Hepatocyte (in vitro differentiated cells): ENCODE results near the gene GP1BB. TPM values are rescaled to one million over a fixed set of nuclear protein-coding genes. Genes with fewer than 3 reads are reported as not detected.

Source experiments
- DNase-seq: peaks from one replicate; pipeline ENCODE4 v3.0.0-alpha.2; 2016; ENCODE audit warnings: low spot score
- H2AFZ ChIP-seq: fragments of 200-600 bp; sonication (generic); 2 replicates; pipeline ENCODE4 v1.6.0; 2016; ENCODE audit warnings: antibody characterized with exemption, mild to moderate bottlenecking
- H3K27ac ChIP-seq: fragments of 200-600 bp; sonication (generic); 2 replicates; pipeline ENCODE4 v1.5.1; 2016; ENCODE audit warnings: mild to moderate bottlenecking
- H3K27me3 ChIP-seq: fragments of 200-600 bp; sonication (generic); 2 replicates; pipeline ENCODE4 v1.6.1; 2016
- H3K36me3 ChIP-seq: fragments of 200-600 bp; sonication (generic); replicated peaks from 2 replicates; pipeline ENCODE4 v1.5.1; 2016; ENCODE audit warnings: low read depth; ENCODE audit not compliant: insufficient read depth
- H3K4me1 ChIP-seq: fragments of 200-600 bp; sonication (generic); 2 replicates; pipeline ENCODE4 v1.5.1; 2016; ENCODE audit warnings: mild to moderate bottlenecking, moderate library complexity; ENCODE audit not compliant: insufficient read depth
- H3K4me2 ChIP-seq: fragments of 200-600 bp; sonication (generic); 2 replicates; pipeline ENCODE4 v1.6.0; 2016
- H3K4me3 ChIP-seq: fragments of 200-600 bp; sonication (generic); 2 replicates; pipeline ENCODE4 v1.5.1; 2016; ENCODE audit warnings: mild to moderate bottlenecking
- H3K79me2 ChIP-seq: fragments of 200-600 bp; sonication (generic); 2 replicates; pipeline ENCODE4 v1.6.0; 2017; ENCODE audit warnings: mild to moderate bottlenecking
- H3K9me2 ChIP-seq: fragments of 200-600 bp; sonication (generic); replicated peaks from 2 replicates; pipeline ENCODE4 v1.6.0; 2017; ENCODE audit warnings: mild to moderate bottlenecking; ENCODE audit not compliant: insufficient read depth
- H3K9me3 ChIP-seq: fragments of 200-600 bp; sonication (generic); 2 replicates; pipeline ENCODE4 v1.5.1; 2016; ENCODE audit warnings: low read depth, mild to moderate bottlenecking
- H4K20me1 ChIP-seq: fragments of 200-600 bp; sonication (generic); 2 replicates; pipeline ENCODE4 v1.6.0; 2016; ENCODE audit warnings: mild to moderate bottlenecking; ENCODE audit not compliant: insufficient read depth, poor library complexity, severe bottlenecking
- CTCF ChIP-seq: fragments of 200-600 bp; sonication (generic); IDR thresholded peaks from 2 replicates; pipeline ENCODE4 v1.5.1; 2016; ENCODE audit warnings: antibody characterized with exemption, mild to moderate bottlenecking; ENCODE audit not compliant: poor library complexity
- EZH2 ChIP-seq: fragments of 200-600 bp; sonication (generic); IDR thresholded peaks from 2 replicates; pipeline ENCODE4 v1.6.1; 2016; ENCODE audit warnings: antibody characterized with exemption, mild to moderate bottlenecking, borderline replicate concordance
- EZH2phosphoT487 ChIP-seq: fragments of 200-600 bp; sonication (generic); IDR thresholded peaks from one replicate; pipeline ENCODE4 v1.6.1; 2018; ENCODE audit warnings: antibody characterized with exemption, mild to moderate bottlenecking, low read depth, moderate library complexity; ENCODE audit not compliant: unreplicated experiment, severe bottlenecking
- WGBS: methylation state at CpG from one replicate; pipeline ENCODE4 v1.1.6; 2016; ENCODE audit warnings: low lambda C conversion rate; ENCODE audit errors: missing lambda C conversion rate; 5-methylcytosine and 5-hydroxymethylcytosine counted together
- polyA plus RNA-seq: library from polyadenylated mRNA; unstranded; fragments of >200 nt; fragmentation: Nextera tagmentation; extraction: Ambion mirVana; gene quantifications from 2 replicates; pipeline ENCODE4 v1.2.1, GENCODE V29; 2016
- total RNA-seq: library from RNA; depleted of rRNA; stranded (reverse); fragments of >200 nt; gene quantifications from 2 replicates; pipeline ENCODE4 v1.2.3, GENCODE V29; 2014

Gene GP1BB
- total and polyA plus RNA-seq, 2 experiments from 2014 or later: 2.5 to 2.8 TPM

- H3K27me3 ChIP-seq: peaks cover 67% of the 10 kb centered on the region
- WGBS: 87% methylated on average over 9 of the region's 9 CpGs
- no peak for DNase-seq
- H3K79me2 ChIP-seq: no peaks in the 10 kb centered on the region
- H3K4me2 ChIP-seq: no peak overlapping the region
- H3K9me2 ChIP-seq: no peaks in the 10 kb centered on the region
- no peaks in the 10 kb centered on the region for H3K9me3 ChIP-seq
- H2AFZ ChIP-seq: no peak overlapping the region
- peaks cover 13% of the 10 kb centered on the region for H3K4me1 ChIP-seq
- no peak overlapping the region for H3K27ac ChIP-seq
- no peak overlapping the region for H3K4me3 ChIP-seq
- no peaks in the 10 kb centered on the region for H4K20me1 ChIP-seq
- no peak for TF ChIP-seq EZH2
- no peak for TF ChIP-seq CTCF
- no peaks in the 10 kb centered on the region for H3K36me3 ChIP-seq
Measured at GRCh38 chr22:19717181-19717580, 6.2 kb upstream of the GP1BB start.

DNA sequence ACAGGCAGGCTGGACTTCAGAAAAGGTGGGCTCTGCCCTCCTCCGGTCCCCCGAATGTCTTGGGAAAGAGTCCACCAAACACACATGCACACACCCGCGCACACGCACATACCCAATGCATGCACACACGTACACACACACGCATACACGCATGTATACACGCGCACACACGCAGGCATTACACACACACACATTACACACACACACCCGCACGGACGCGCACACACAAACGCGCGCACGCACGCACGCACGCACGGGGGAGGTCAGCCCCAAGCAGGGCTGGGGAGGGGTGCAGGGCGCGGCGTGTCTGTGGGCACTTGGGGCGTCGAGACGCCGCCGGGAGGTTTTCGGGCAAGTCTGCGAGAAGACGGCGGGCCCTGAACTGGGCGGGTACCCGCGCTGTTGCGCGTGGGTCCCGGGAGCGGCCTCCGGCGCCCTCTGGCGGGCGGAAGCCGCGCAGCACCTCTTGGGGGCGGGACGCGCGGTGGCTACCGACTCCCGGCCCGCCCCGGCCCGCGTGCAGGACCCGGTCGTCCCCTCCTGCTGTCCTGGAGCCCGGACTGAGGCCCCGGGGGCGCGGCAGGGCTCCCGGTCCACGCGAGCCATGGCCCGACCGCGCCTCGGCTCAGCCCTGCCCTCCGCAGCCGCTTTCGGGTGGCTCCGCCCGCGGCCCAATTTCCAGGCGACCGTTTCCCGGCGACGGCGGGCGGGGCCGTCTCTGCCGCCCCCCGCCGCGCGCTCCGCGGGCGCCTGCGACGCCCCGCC, 5.5 kb upstream of the GP1BB start:
- no peaks in the 10 kb centered on the region for H3K9me2 ChIP-seq
- no peak overlapping the region for H3K27ac ChIP-seq
- no peaks in the 10 kb centered on the region for H3K36me3 ChIP-seq
- no peak for TF ChIP-seq EZH2phosphoT487
- peak; percentile 80 for TF ChIP-seq CTCF
- no peaks in the 10 kb centered on the region for H4K20me1 ChIP-seq
- H3K4me2 ChIP-seq: peak overlapping the region; percentile 95
- H2AFZ ChIP-seq: peak overlapping the region; percentile 56
- H3K79me2 ChIP-seq: no peaks in the 10 kb centered on the region
- WGBS: 20% methylated on average over 48 of the region's 96 CpGs
- H3K4me3 ChIP-seq: peak overlapping the region; percentile 55
- peaks cover 14% of the 10 kb centered on the region for H3K4me1 ChIP-seq
- DNase-seq: peak; percentile 81
- no peaks in the 10 kb centered on the region for H3K9me3 ChIP-seq
- peaks cover 72% of the 10 kb centered on the region for H3K27me3 ChIP-seq

- Histone ChIP-seq H3K27me3 (peaks cover 72% of the 10 kb centered on the region), H3K27ac (no peak overlapping the region), H3K9me2 (no peaks in the 10 kb centered on the region), H3K4me3 (peak overlapping the region; percentile 55), H3K79me2 (no peaks in the 10 kb centered on the region), H3K9me3 (no peaks in the 10 kb centered on the region), H3K4me2 (peak overlapping the region; percentile 95), H3K4me1 (peaks cover 21% of the 10 kb centered on the region), H3K36me3 (no peaks in the 10 kb centered on the region), H4K20me1 (peaks cover 5% of the 10 kb centered on the region), H2AFZ (peak overlapping the region; percentile 56)
- TF ChIP-seq CTCF (no peak), EZH2 (peak; percentile 81)
- 3% methylated on average over 49 of the region's 70 CpGs for WGBS
- no peak for DNase-seq
Measured at GRCh38 chr22:19718456-19719049, 4.8 kb upstream of the GP1BB start.
